Measurements from ENCODE around the gene PLA2G4B.

Gene PLA2G4B

GRCh38 chr15:41892621-41893421, 54.2 kb downstream of the PLA2G4B start:
- Histone ChIP-seq H3K4me3 (ENCODE audit: severe bottlenecking) (no peak overlapping the region), H3K36me3 (ENCODE audit: low read depth) (no peaks in the 10 kb centered on the region), H3K4me1 (ENCODE audit: insufficient read depth, poor library complexity, severe bottlenecking) (peaks cover 17% of the 10 kb centered on the region), H3K27me3 (ENCODE audit: insufficient read depth, poor library complexity, severe bottlenecking) (no peaks in the 10 kb centered on the region), H3K27ac (ENCODE audit: poor library complexity, severe bottlenecking) (no peak overlapping the region), H3K9me3 (ENCODE audit: severe bottlenecking) (no peaks in the 10 kb centered on the region)
- ATAC-seq (ENCODE audit: low read depth): no peak
- TF ChIP-seq CTCF (IDR thresholded peaks at IDR 0.05; ENCODE audit: poor library complexity, severe bottlenecking): no peak
- DNase-seq (ENCODE audit: low spot score): peak; percentile 76

- Histone ChIP-seq H3K27me3 (ENCODE audit: insufficient read depth, poor library complexity, severe bottlenecking) (no peaks in the 10 kb centered on the region), H3K36me3 (ENCODE audit: low read depth) (peaks cover 4% of the 10 kb centered on the region), H3K9me3 (ENCODE audit: severe bottlenecking) (no peaks in the 10 kb centered on the region), H3K4me3 (ENCODE audit: severe bottlenecking) (no peak within 1 kb of the TSS), H3K27ac (ENCODE audit: poor library complexity, severe bottlenecking) (peak within 1 kb of the TSS; percentile 90), H3K4me1 (ENCODE audit: insufficient read depth, poor library complexity, severe bottlenecking) (peaks cover 17% of the 10 kb centered on the region)
- TF ChIP-seq CTCF (IDR thresholded peaks at IDR 0.05; ENCODE audit: poor library complexity, severe bottlenecking): no peak
- ATAC-seq (ENCODE audit: low read depth): no peak
- DNase-seq (ENCODE audit: low spot score): peak; percentile 53
These were observed 55.0 kb downstream of the PLA2G4B start, which contains the start of gene SPTBN5 for GRCh38 chr15:41893422-41894250. Gene SPTBN5 (minus strand): TSS chr15:41894053. CDS start chr15:41893497, 556 bp downstream.

- DNase-seq (ENCODE audit: low spot score): peak; percentile 68
- H3K27ac ChIP-seq (ENCODE audit: poor library complexity, severe bottlenecking): peak overlapping the region; percentile 90
- H3K4me1 ChIP-seq (ENCODE audit: insufficient read depth, poor library complexity, severe bottlenecking): peaks cover 17% of the 10 kb centered on the region
- H3K4me3 ChIP-seq (ENCODE audit: severe bottlenecking): no peak overlapping the region
- no peak for TF ChIP-seq CTCF (IDR thresholded peaks at IDR 0.05; ENCODE audit: poor library complexity, severe bottlenecking)
- no peaks in the 10 kb centered on the region for H3K9me3 ChIP-seq (ENCODE audit: severe bottlenecking)
- H3K27me3 ChIP-seq (ENCODE audit: insufficient read depth, poor library complexity, severe bottlenecking): no peaks in the 10 kb centered on the region
- peak; percentile 0; the same call in 2 of the 3 replicates for ATAC-seq (ENCODE audit: low read depth)
- peaks cover 9% of the 10 kb centered on the region for H3K36me3 ChIP-seq (ENCODE audit: low read depth)
These were observed 55.7 kb downstream of the PLA2G4B start for GRCh38 chr15:41894251-41894790.

- peak; percentile 55 for TF ChIP-seq CTCF (IDR thresholded peaks at IDR 0.05; ENCODE audit: poor library complexity, severe bottlenecking)
- Histone ChIP-seq H3K27ac (ENCODE audit: poor library complexity, severe bottlenecking) (peak overlapping the region; percentile 90), H3K36me3 (ENCODE audit: low read depth) (peaks cover 14% of the 10 kb centered on the region), H3K27me3 (ENCODE audit: insufficient read depth, poor library complexity, severe bottlenecking) (no peaks in the 10 kb centered on the region), H3K9me3 (ENCODE audit: severe bottlenecking) (no peaks in the 10 kb centered on the region), H3K4me3 (ENCODE audit: severe bottlenecking) (no peak overlapping the region), H3K4me1 (ENCODE audit: insufficient read depth, poor library complexity, severe bottlenecking) (peaks cover 17% of the 10 kb centered on the region)
- peak; percentile 97 for DNase-seq (ENCODE audit: low spot score)
- ATAC-seq (ENCODE audit: low read depth): peak; percentile 80
These were observed 56.3 kb downstream of the PLA2G4B start for GRCh38 chr15:41894791-41895463.

Data from RWPE2 (cell line).